ENCODE measurements around the gene ANKS1A. TPM values are rescaled to one million over a fixed set of nuclear protein-coding genes. Genes with fewer than 3 reads are reported as not detected.
"Not testable (repeated sequence)": the region's sequence is repeated elsewhere in the genome, so short reads cannot be mapped to it uniquely, and the experiment has no call there.

The ANKS1A gene
- total RNA-seq, 1 experiment from 2014 or later, result 28.5 TPM

DNA sequence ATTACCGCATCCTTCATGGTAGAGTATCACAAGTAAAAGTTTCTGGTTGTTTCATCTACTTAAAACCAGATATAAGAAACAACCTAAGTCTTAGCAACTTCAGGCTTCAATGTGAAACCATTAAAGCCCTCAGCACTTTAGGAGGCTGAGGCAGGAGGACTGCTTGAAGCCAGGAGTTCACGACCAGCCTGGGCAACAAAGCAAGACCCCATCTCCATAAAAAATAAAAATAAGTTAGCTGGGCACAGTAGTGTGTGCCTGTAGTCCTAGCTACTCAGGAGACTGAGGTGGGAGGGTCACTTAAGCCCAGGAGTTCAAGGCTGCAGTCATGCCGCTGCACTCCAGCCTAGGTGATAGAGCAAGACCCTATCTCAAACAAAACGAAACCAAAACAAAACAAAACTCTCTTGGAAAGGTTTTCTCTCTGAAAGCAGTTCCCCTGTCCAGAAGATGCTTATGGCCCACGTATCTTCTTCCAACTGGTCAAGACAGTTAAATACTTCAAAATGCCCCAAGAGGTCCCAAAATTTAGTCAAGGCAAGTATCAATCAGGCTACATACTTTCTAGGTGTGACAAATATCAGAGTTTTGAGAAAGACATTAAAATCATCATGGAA is 11.1 kb upstream of the ANKS1A start:
- H3K4me2 ChIP-seq, result no peak overlapping the region
- H3K27me3 ChIP-seq (ENCODE audit: insufficient read depth, low read depth), result no peaks in the 10 kb centered on the region
- H3F3A ChIP-seq (ENCODE audit: insufficient read depth, low read depth), result peaks cover 21% of the 10 kb centered on the region; the same call in 1 of the 2 replicates
- no peaks in the 10 kb centered on the region for H3K4me1 ChIP-seq (replicated peaks; ENCODE audit: insufficient read depth)
- no TSS peak for BruUV-seq (replicated peaks)
- H3K79me2 ChIP-seq (ENCODE audit: low read depth), result peaks cover under 1% of the 10 kb centered on the region; the same call in 1 of the 2 replicates
- H3K4me3 ChIP-seq, result no peak overlapping the region
- no peaks in the 10 kb centered on the region for H3K9me2 ChIP-seq (ENCODE audit: insufficient read depth)
- intact Hi-C loops (cut with micrococcal nuclease; ENCODE audit: unreplicated experiment), result loop anchor here (10.0 kb wide), 1 partner anchor 267 kb away; the partner anchor contains the start of gene TCP11
- ChIA-PET POLR2A (ENCODE audit: unreplicated experiment) (no interaction called here), CTCF (no interaction called here)
- DNase-seq, result no peak
- no peak for TF ChIP-seq EZH2 (IDR thresholded peaks at IDR 0.05; ENCODE audit: low read depth)
- TF ChIP-seq, protein P1, sequence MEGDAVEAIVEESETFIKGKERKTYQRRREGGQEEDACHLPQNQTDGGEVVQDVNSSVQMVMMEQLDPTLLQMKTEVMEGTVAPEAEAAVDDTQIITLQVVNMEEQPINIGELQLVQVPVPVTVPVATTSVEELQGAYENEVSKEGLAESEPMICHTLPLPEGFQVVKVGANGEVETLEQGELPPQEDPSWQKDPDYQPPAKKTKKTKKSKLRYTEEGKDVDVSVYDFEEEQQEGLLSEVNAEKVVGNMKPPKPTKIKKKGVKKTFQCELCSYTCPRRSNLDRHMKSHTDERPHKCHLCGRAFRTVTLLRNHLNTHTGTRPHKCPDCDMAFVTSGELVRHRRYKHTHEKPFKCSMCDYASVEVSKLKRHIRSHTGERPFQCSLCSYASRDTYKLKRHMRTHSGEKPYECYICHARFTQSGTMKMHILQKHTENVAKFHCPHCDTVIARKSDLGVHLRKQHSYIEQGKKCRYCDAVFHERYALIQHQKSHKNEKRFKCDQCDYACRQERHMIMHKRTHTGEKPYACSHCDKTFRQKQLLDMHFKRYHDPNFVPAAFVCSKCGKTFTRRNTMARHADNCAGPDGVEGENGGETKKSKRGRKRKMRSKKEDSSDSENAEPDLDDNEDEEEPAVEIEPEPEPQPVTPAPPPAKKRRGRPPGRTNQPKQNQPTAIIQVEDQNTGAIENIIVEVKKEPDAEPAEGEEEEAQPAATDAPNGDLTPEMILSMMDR (conservative IDR thresholded peaks at IDR 0.05), result no peak
- peaks cover 15% of the 10 kb centered on the region for H3K36me3 ChIP-seq (ENCODE audit: low read depth)
- no peak overlapping the region for H2AFZ ChIP-seq
- no peaks in the 10 kb centered on the region for H3K9me3 ChIP-seq (ENCODE audit: insufficient read depth, low read depth)
- no peak overlapping the region for H3K27ac ChIP-seq
- 0 out of 2 replicates have a peak, but pooled peaks cover 3% of the 10 kb centered on the region for H4K20me1 ChIP-seq (ENCODE audit: insufficient read depth)

- Histone ChIP-seq H3K79me2 (ENCODE audit: low read depth) (peaks cover 46% of the 10 kb centered on the region), H4K20me1 (ENCODE audit: insufficient read depth) (peaks cover 16% of the 10 kb centered on the region), H3F3A (ENCODE audit: insufficient read depth, low read depth) (peaks cover 26% of the 10 kb centered on the region)
- POLR2A ChIA-PET (ENCODE audit: unreplicated experiment), result interaction anchor here (0.7 kb wide), 1 partner anchor 66 kb away, joined by 3 read pairs; no protein-coding TSS in a partner anchor
- BruUV-seq (replicated peaks); H3K4me3 ChIP-seq; intact Hi-C loops (cut with micrococcal nuclease; ENCODE audit: unreplicated experiment); H3K27ac ChIP-seq; H3K4me1 ChIP-seq (replicated peaks; ENCODE audit: insufficient read depth); H2AFZ ChIP-seq; DNase-seq; CTCF ChIA-PET; H3K9me3 ChIP-seq (ENCODE audit: insufficient read depth, low read depth); H3K9me2 ChIP-seq (ENCODE audit: insufficient read depth); H3K27me3 ChIP-seq (ENCODE audit: insufficient read depth, low read depth); H3K4me2 ChIP-seq; H3K36me3 ChIP-seq (ENCODE audit: low read depth): not testable (repeated sequence)
Observed at GRCh38 chr6:34884073-34884472, 5.0 kb upstream of the ANKS1A start.

DNA sequence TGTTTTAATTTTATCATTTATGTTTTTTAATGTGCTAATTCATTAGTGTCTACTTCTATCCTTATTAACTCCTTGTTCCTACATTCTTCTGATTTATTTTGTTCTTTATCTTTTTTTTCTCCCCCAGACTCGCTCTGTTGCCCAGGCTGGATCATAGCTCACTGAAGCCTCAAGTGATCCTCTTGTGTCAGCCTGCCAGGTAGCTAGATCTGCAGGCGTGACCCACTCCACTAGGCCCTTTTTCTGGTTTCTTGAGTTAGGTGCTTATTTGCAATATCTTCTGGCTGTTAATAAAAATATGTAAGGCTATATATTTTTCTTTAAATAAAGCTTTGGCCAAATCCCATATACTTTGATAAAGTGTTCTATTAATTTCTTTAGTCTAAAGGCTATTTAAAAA is 4.1 kb upstream of the ANKS1A start:
- ChIA-PET CTCF (no interaction called here), POLR2A (ENCODE audit: unreplicated experiment) (interaction anchor here (0.6 kb wide), 1 partner anchor 16 kb away, joined by 4 read pairs; no protein-coding TSS in a partner anchor)
- TF ChIP-seq EZH2 (IDR thresholded peaks at IDR 0.05; ENCODE audit: low read depth), result no peak
- TF ChIP-seq, protein P1 (conservative IDR thresholded peaks at IDR 0.05), result no peak
- peaks cover 26% of the 10 kb centered on the region for H3F3A ChIP-seq (ENCODE audit: insufficient read depth, low read depth)
- DNase-seq, result no peak
- H3K4me2 ChIP-seq, result no peak overlapping the region
- H3K27me3 ChIP-seq (ENCODE audit: insufficient read depth, low read depth), result no peaks in the 10 kb centered on the region
- H3K36me3 ChIP-seq (ENCODE audit: low read depth), result no peaks in the 10 kb centered on the region
- no peaks in the 10 kb centered on the region for H3K9me3 ChIP-seq (ENCODE audit: insufficient read depth, low read depth)
- no peaks in the 10 kb centered on the region for H3K9me2 ChIP-seq (ENCODE audit: insufficient read depth)
- H3K4me3 ChIP-seq, result no peak overlapping the region
- H3K27ac ChIP-seq, result no peak overlapping the region
- no peak overlapping the region for H2AFZ ChIP-seq
- H3K79me2 ChIP-seq (ENCODE audit: low read depth), result peaks cover 52% of the 10 kb centered on the region
- BruUV-seq (replicated peaks), result no TSS peak
- H4K20me1 ChIP-seq (ENCODE audit: insufficient read depth), result peaks cover 16% of the 10 kb centered on the region
- peaks cover 7% of the 10 kb centered on the region for H3K4me1 ChIP-seq (replicated peaks; ENCODE audit: insufficient read depth)
- intact Hi-C loops (cut with micrococcal nuclease; ENCODE audit: unreplicated experiment), result no loop called here

DNA sequence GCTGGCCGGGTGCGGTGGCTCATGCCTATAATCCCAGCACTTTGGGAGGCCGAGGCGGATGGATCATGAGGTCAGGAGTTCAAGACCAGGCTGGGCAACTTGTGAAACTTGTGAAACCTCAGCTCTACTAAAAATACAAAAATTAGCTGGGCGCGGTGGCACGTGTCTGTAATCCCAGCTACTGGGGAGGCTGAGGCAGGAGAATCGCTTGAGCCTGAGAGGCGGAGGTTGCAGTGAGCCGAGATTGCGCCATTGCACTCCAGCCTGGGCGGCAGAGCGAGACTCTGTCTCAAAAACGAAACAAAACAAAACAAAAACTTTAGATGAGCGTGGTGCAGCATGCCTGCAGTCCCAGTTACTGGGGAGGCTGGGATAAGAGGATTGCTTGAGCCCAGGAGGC is 3.2 kb upstream of the ANKS1A start:
- H3K9me2 ChIP-seq (ENCODE audit: insufficient read depth); H3K4me3 ChIP-seq; H3K36me3 ChIP-seq (ENCODE audit: low read depth); CTCF ChIA-PET; BruUV-seq (replicated peaks); DNase-seq; intact Hi-C loops (cut with micrococcal nuclease; ENCODE audit: unreplicated experiment); H3K27me3 ChIP-seq (ENCODE audit: insufficient read depth, low read depth); H3K27ac ChIP-seq; H2AFZ ChIP-seq; H3K9me3 ChIP-seq (ENCODE audit: insufficient read depth, low read depth): not testable (repeated sequence)
- H4K20me1 ChIP-seq (ENCODE audit: insufficient read depth), result peaks cover 20% of the 10 kb centered on the region
- H3K79me2 ChIP-seq (ENCODE audit: low read depth), result peaks cover 60% of the 10 kb centered on the region
- peaks cover 26% of the 10 kb centered on the region for H3F3A ChIP-seq (ENCODE audit: insufficient read depth, low read depth)
- H3K4me2 ChIP-seq, result peak overlapping the region; percentile 80; the same call in 1 of the 2 replicates
- peaks cover 14% of the 10 kb centered on the region for H3K4me1 ChIP-seq (replicated peaks; ENCODE audit: insufficient read depth)
- POLR2A ChIA-PET (ENCODE audit: unreplicated experiment), result interaction anchor here (0.6 kb wide), 1 partner anchor 15 kb away, joined by 3 read pairs; no protein-coding TSS in a partner anchor

Data from PC-9 (cell line).